ENCODE measurements around the gene MTMR6. TPM values are rescaled to one million over a fixed set of nuclear protein-coding genes. Genes with fewer than 3 reads are reported as not detected.
A peak's percentile ranks its signal among the peaks of the same experiment; 100 is the strongest.

The MTMR6 gene
- total RNA-seq, 2 donors from 2014 or later, result 14.8 to 21.2 TPM

DNA sequence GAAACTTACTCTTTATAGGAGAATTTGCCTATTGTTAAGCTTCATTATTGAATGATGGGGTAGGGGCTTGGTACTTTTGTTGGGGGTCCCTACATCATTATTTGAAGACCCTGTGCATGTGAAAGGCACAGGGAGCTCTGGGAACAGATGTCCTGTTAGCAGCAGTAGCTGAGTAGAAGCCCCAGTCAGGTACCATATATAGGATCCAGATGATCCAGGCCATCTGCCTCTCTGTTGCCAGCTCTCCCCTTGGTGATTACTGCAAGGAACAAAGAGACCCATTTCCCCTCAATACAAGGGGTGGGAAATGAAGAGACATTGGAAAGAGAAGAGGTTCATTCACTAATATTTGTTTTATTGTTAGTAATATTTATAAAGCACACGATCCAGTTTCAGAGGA lies 4.4 kb upstream of the MTMR6 start:
- Histone ChIP-seq H3K36me3 (no peaks in the 10 kb centered on the region), H3K4me1 (no peaks in the 10 kb centered on the region), H3K27me3 (no peaks in the 10 kb centered on the region), H3K4me3 (no peak overlapping the region), H3K9me3 (no peaks in the 10 kb centered on the region), H3K27ac (no peak overlapping the region)
- TF ChIP-seq, protein P1, sequence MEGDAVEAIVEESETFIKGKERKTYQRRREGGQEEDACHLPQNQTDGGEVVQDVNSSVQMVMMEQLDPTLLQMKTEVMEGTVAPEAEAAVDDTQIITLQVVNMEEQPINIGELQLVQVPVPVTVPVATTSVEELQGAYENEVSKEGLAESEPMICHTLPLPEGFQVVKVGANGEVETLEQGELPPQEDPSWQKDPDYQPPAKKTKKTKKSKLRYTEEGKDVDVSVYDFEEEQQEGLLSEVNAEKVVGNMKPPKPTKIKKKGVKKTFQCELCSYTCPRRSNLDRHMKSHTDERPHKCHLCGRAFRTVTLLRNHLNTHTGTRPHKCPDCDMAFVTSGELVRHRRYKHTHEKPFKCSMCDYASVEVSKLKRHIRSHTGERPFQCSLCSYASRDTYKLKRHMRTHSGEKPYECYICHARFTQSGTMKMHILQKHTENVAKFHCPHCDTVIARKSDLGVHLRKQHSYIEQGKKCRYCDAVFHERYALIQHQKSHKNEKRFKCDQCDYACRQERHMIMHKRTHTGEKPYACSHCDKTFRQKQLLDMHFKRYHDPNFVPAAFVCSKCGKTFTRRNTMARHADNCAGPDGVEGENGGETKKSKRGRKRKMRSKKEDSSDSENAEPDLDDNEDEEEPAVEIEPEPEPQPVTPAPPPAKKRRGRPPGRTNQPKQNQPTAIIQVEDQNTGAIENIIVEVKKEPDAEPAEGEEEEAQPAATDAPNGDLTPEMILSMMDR (IDR thresholded peaks at IDR 0.05), result no peak
- no peak for DNase-seq (ENCODE audit: low spot score)

DNA sequence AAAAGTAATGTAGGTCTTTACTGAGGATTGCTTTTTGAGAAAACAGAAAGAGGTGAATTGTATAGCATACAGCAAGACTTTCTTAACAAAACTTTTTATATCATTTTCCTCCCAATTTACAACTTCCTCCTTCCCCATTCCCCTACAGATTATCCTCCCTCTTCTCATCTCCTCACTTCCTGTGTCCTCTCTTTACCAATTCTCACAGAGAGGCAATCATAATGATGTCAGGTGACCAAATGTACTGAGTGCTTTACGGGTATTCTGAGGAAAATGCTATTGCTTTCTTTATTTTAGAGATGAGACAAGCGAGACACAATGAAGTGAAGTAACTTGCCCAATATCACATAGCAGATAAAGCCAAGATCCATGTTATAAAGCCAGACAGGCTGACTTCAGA lies 1.7 kb upstream of the MTMR6 start:
- peaks cover 0 to 14% of the 10 kb centered on the region in 2 donors for H3K4me1 ChIP-seq
- no peak overlapping the region for H3K4me3 ChIP-seq
- no peaks in the 10 kb centered on the region for H3K27me3 ChIP-seq
- no peaks in the 10 kb centered on the region for H3K9me3 ChIP-seq
- DNase-seq (ENCODE audit: low spot score), result no peak
- no peak overlapping the region for H3K27ac ChIP-seq
- no peaks in the 10 kb centered on the region for H3K36me3 ChIP-seq
- TF ChIP-seq, protein P1 (IDR thresholded peaks at IDR 0.05), result no peak

DNA sequence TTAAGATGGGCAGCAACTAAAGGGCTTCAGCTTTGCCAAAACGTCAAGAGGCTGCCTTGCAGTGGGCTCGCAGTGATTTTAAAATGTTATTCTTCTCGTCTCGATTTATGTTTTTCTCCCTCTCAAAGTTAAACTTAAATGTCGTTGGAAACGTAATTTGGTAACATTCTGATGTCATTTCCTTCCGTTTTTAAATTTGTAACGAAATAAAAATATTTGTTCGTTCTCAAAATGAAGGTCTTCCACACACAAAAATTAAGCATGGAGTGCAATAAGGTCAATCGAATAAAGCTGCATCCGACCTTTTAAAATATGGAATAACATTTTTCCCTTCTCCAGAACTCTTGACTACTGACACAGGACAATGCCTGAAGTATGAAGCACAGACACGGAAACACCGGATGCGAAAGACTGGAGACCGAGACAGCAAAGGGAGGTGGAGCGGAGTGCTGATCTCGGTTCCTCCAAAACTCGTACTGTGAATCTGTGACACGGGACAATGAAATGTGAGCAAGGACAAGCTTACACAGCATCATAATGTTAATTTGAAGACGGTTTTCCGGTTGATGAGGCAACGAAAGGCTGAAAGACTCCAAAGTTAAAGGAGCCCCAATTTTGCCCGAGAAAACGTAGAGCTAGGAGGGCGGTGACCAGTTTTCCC lies 850 bp downstream of the MTMR6 start:
- TF ChIP-seq, protein P1 (IDR thresholded peaks at IDR 0.05), result no peak
- Histone ChIP-seq H3K36me3 (no peaks in the 10 kb centered on the region), H3K27me3 (no peaks in the 10 kb centered on the region), H3K9me3 (no peaks in the 10 kb centered on the region), H3K27ac (peak overlapping the region; percentile 83 to 89), H3K4me1 (peaks cover 0 to 18% of the 10 kb centered on the region in 2 donors), H3K4me3 (peak overlapping the region; percentile 81 to 90)
- DNase-seq (ENCODE audit: low spot score), result no peak

DNA sequence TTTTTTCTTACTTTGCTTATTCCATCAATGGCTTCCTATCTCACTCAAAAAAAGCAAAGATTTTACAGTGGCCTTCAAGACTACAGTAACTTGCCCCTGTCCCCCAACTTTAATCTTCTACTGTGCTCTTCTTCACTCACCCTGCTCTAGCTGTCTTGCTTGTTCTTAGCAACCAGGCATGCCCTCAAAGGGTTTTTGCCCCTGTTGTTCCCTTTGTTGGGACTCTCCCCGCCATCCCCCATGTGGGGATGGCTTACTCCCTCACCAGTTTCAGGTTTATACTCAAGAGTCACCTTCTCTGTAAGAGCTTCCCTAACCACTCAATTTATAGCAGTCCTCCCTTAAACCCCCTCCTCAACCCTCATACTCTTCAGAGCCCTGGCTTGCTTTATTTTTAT lies 5.4 kb downstream of the MTMR6 start:
- no peaks in the 10 kb centered on the region for H3K27me3 ChIP-seq
- H3K4me1 ChIP-seq, result peaks cover 0 to 27% of the 10 kb centered on the region in 2 donors
- H3K9me3 ChIP-seq, result no peaks in the 10 kb centered on the region
- H3K27ac ChIP-seq, result no peak overlapping the region
- H3K36me3 ChIP-seq, result no peaks in the 10 kb centered on the region
- TF ChIP-seq, protein P1 (IDR thresholded peaks at IDR 0.05), result no peak
- H3K4me3 ChIP-seq, result no peak overlapping the region
- DNase-seq (ENCODE audit: low spot score), result no peak

DNA sequence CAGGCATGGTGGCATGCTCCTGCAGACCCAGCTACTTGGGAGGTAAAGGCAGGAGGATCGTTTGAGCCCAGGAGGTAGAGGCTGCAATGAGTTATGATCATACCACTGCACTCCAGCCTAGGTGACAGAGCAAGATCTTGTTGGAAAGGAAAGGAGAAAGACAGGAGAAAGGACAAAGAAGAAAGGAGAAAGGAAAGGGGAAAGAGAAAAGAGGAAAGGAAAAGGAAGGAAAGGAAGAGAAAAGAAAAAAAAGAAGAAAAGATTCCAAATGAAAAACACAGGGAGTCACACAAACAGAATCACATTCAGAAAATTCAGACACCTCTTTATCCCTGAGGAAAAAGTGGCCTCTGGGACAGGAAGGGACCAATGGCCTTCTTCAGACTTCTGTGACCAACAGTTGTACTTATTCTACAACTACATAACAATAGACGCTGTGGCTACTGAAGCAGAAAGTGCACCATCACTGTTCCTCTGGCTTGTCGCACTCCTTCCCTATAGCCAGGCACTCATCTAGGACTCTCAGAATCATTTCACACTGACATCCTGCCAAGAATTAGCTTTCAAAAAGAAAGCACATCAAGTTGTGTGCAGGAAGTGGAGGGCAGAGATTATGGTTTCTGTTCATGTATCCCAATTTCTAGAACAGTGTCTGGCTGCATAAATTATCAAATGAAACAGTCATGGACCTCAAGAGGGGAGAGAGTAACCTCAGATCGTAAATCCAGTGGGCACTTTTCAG lies 5.9 kb downstream of the MTMR6 start:
- no peaks in the 10 kb centered on the region for H3K9me3 ChIP-seq
- peaks cover 0 to 24% of the 10 kb centered on the region in 2 donors for H3K4me1 ChIP-seq
- TF ChIP-seq, protein P1 (IDR thresholded peaks at IDR 0.05), result no peak
- H3K4me3 ChIP-seq, result no peak overlapping the region
- no peaks in the 10 kb centered on the region for H3K36me3 ChIP-seq
- H3K27ac ChIP-seq, result no peak overlapping the region
- no peaks in the 10 kb centered on the region for H3K27me3 ChIP-seq
- no peak for DNase-seq (ENCODE audit: low spot score)

Measured in right atrium auricular region (tissue), 2 donors.